CD4-positive, alpha-beta T cell treated with Interleukin-15 for 1 hour (primary cell): Measurements from ENCODE around the gene ALDH2.
"Not testable (repeated sequence)": the region's sequence is repeated elsewhere in the genome, so short reads cannot be mapped to it uniquely, and the experiment has no call there.

ENCODE experiments used
- DNase-seq: peaks from one replicate; pipeline ENCODE4 v3.0.0-alpha.2; 2020

The ALDH2 gene

GRCh38 chr12:111828338-111828979, 61.7 kb downstream of the ALDH2 start:
- DNase-seq: no peak

- not testable (repeated sequence) for DNase-seq
Measured at GRCh38 chr12:111829635-111830034, 62.9 kb downstream of the ALDH2 start.

GRCh38 chr12:111834740-111835386, 68.1 kb downstream of the ALDH2 start:
- DNase-seq: peak; percentile 44

GRCh38 chr12:111835531-111836181, 68.9 kb downstream of the ALDH2 start:
- not testable (repeated sequence) for DNase-seq

- DNase-seq: no peak
Measured at GRCh38 chr12:111838353-111838752, 71.6 kb downstream of the ALDH2 start.

- DNase-seq: no peak
Measured at GRCh38 chr12:111840807-111841206, 74.1 kb downstream of the ALDH2 start.

GRCh38 chr12:111841236-111841749, 74.6 kb downstream of the ALDH2 start:
- DNase-seq: no peak

GRCh38 chr12:111841750-111842555, 75.2 kb downstream of the ALDH2 start, which contains the start of gene MAPKAPK5:
TSS of gene MAPKAPK5 (plus strand) at chr12:111842228. CDS start at chr12:111842734, 506 bp downstream.
- peak; percentile 96 for DNase-seq

GRCh38 chr12:111842556-111843396, 76.0 kb downstream of the ALDH2 start:
- no peak for DNase-seq

- DNase-seq: no peak
Measured at GRCh38 chr12:111846016-111846415, 79.3 kb downstream of the ALDH2 start.

GRCh38 chr12:111850526-111850925, 83.8 kb downstream of the ALDH2 start:
- DNase-seq: no peak

- no peak for DNase-seq
Measured at GRCh38 chr12:111858186-111858585, 91.5 kb downstream of the ALDH2 start.

GRCh38 chr12:111858778-111859177, 92.0 kb downstream of the ALDH2 start:
- no peak for DNase-seq

GRCh38 chr12:111864913-111865312, 98.2 kb downstream of the ALDH2 start:
- no peak for DNase-seq
